22Rv1 (cell line): ENCODE measurements around the gene SGO2.
"Not testable (repeated sequence)": the region's sequence is repeated elsewhere in the genome, so short reads cannot be mapped to it uniquely, and the experiment has no call there.

ENCODE experiments used
- H3K27ac ChIP-seq: fragments of 450-650 bp; 2 replicates; pipeline ENCODE4 v1.5.1; 2017
- CTCF ChIP-seq: fragments of 450-650 bp; IDR thresholded peaks from 2 replicates; pipeline ENCODE4 v1.5.1; 2017; ENCODE audit warnings: mild to moderate bottlenecking
- ZFX ChIP-seq: fragments of 450-650 bp; IDR thresholded peaks from 2 replicates; pipeline ENCODE4 v1.6.1; 2017; ENCODE audit warnings: antibody characterized with exemption, borderline replicate concordance

Gene SGO2

GRCh38 chr2:200608341-200609027 lies 82.5 kb downstream of the SGO2 start:
- no peak overlapping the region for H3K27ac ChIP-seq
- TF ChIP-seq CTCF = no peak
- TF ChIP-seq ZFX = no peak

GRCh38 chr2:200609028-200609614 lies 83.1 kb downstream of the SGO2 start:
- H3K27ac ChIP-seq = no peak overlapping the region
- TF ChIP-seq CTCF (no peak), ZFX (no peak)

- not testable (repeated sequence) for H3K27ac ChIP-seq
Measured at GRCh38 chr2:200610217-200610616, 84.2 kb downstream of the SGO2 start.

- TF ChIP-seq ZFX (no peak), CTCF (no peak)
- no peak overlapping the region for H3K27ac ChIP-seq
Measured at GRCh38 chr2:200613692-200614091, 87.7 kb downstream of the SGO2 start.

GRCh38 chr2:200614249-200614648 lies 88.2 kb downstream of the SGO2 start:
- no peak overlapping the region for H3K27ac ChIP-seq
- no peak for TF ChIP-seq ZFX
- no peak for TF ChIP-seq CTCF

- TF ChIP-seq ZFX = no peak
- no peak for TF ChIP-seq CTCF
- H3K27ac ChIP-seq = no peak overlapping the region
Measured at GRCh38 chr2:200615247-200615646, 89.2 kb downstream of the SGO2 start.

GRCh38 chr2:200616193-200616592 lies 90.2 kb downstream of the SGO2 start:
- TF ChIP-seq CTCF (no peak), ZFX (no peak)
- H3K27ac ChIP-seq = no peak overlapping the region

GRCh38 chr2:200616656-200617055 lies 90.6 kb downstream of the SGO2 start:
- TF ChIP-seq CTCF (no peak), ZFX (no peak)
- H3K27ac ChIP-seq = no peak overlapping the region
